HL-60 (cell line): ENCODE results near the gene ID2.

ENCODE experiments used
- DNase-seq, 2 experiments: peaks; one replicate each; pipeline ENCODE4 v3.0.0-alpha.2; 2010 to 2020; ENCODE audit warnings: low read depth in 1 of 2, low spot score in 1 of 2
- H3K27ac ChIP-seq: fragments of 250-450 bp; sonication (Bioruptor Pico); replicated peaks from 2 replicates; pipeline ENCODE4 v1.5.1; 2020; ENCODE audit warnings: mild to moderate bottlenecking, moderate library complexity
- H3K27me3 ChIP-seq: fragments of 250-450 bp; sonication (Bioruptor Pico); 2 replicates; pipeline ENCODE4 v1.5.1; 2021; ENCODE audit warnings: mild to moderate bottlenecking, moderate library complexity; ENCODE audit not compliant: insufficient read depth, poor library complexity, severe bottlenecking
- H3K4me3 ChIP-seq: replicated peaks from 2 replicates; pipeline ENCODE4 v1.5.1; 2011; ENCODE audit warnings: mild to moderate bottlenecking, control low read depth, low read length; ENCODE audit not compliant: insufficient read depth
- GABPA ChIP-seq: IDR thresholded peaks from 2 replicates; pipeline ENCODE4 v1.6.1; 2012; ENCODE audit warnings: low read depth
- POLR2AphosphoS5 ChIP-seq: IDR thresholded peaks from 2 replicates; pipeline ENCODE4 v1.6.1; 2012; ENCODE audit warnings: low read depth
- SPI1 ChIP-seq: IDR thresholded peaks from 2 replicates; pipeline ENCODE4 v1.6.1; 2012; ENCODE audit warnings: low read depth, mild to moderate bottlenecking, borderline replicate concordance
- long read RNA-seq: library from polyadenylated mRNA; unstranded; transcript quantifications from one replicate; pipeline ENCODE4 v2.0.0, GENCODE V29; 2020
- TF ChIP-seq, protein P1 (sequence below): IDR thresholded peaks from one replicate; pipeline ENCODE4 v1.5.1; 2011; ENCODE audit warnings: low read length, control low read depth, inconsistent platforms; ENCODE audit not compliant: insufficient read depth
- TF ChIP-seq, protein P2 (sequence below): IDR thresholded peaks from 2 replicates; pipeline ENCODE4 v1.6.1; 2012; ENCODE audit warnings: low read depth; ENCODE audit not compliant: insufficient replicate concordance

Gene ID2, protein sequence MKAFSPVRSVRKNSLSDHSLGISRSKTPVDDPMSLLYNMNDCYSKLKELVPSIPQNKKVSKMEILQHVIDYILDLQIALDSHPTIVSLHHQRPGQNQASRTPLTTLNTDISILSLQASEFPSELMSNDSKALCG
- long read RNA-seq, transcript ID2-203 (3 exons, 1,362 nt): major isoform, 14 of 15 reads
- long read RNA-seq, partial matches to known transcripts: 0 of 15 reads
- long read RNA-seq, other reads (novel, unspliced or antisense): 1 of 15 reads

DNA sequence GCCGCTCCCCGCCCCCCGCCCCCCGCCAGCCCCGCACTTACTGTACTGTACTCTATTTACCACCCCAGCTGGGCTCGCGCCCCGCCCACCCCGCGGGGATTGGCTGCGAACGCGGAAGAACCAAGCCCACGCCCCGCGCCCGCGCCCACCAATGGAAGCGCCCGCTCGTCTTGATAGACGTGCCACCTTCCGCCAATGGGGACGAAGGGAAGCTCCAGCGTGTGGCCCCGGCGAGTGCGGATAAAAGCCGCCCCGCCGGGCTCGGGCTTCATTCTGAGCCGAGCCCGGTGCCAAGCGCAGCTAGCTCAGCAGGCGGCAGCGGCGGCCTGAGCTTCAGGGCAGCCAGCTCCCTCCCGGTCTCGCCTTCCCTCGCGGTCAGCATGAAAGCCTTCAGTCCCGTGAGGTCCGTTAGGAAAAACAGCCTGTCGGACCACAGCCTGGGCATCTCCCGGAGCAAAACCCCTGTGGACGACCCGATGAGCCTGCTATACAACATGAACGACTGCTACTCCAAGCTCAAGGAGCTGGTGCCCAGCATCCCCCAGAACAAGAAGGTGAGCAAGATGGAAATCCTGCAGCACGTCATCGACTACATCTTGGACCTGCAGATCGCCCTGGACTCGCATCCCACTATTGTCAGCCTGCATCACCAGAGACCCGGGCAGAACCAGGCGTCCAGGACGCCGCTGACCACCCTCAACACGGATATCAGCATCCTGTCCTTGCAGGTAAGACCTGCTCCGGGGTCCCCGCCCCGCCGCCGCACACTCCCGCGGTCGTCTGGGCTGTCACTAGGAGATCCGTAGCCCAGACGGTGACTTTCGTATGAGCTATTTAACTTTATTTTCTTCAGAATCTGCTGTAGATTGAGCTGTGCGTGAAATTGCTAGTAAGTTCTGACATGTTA is at the start of gene ID2:
ID2 (plus strand) TSS at position 271 of the 907 bp plus-strand sequence; CDS start at position 381, 110 bp downstream.
- no peaks in the 10 kb centered on the region for H3K27me3 ChIP-seq
- H3K27ac ChIP-seq: peak within 1 kb of the TSS; percentile 67
- DNase-seq: peak; percentile 92 to 98
- TF ChIP-seq GABPA: no peak
- TF ChIP-seq, protein P1, sequence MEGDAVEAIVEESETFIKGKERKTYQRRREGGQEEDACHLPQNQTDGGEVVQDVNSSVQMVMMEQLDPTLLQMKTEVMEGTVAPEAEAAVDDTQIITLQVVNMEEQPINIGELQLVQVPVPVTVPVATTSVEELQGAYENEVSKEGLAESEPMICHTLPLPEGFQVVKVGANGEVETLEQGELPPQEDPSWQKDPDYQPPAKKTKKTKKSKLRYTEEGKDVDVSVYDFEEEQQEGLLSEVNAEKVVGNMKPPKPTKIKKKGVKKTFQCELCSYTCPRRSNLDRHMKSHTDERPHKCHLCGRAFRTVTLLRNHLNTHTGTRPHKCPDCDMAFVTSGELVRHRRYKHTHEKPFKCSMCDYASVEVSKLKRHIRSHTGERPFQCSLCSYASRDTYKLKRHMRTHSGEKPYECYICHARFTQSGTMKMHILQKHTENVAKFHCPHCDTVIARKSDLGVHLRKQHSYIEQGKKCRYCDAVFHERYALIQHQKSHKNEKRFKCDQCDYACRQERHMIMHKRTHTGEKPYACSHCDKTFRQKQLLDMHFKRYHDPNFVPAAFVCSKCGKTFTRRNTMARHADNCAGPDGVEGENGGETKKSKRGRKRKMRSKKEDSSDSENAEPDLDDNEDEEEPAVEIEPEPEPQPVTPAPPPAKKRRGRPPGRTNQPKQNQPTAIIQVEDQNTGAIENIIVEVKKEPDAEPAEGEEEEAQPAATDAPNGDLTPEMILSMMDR: no peak
- TF ChIP-seq, protein P2, sequence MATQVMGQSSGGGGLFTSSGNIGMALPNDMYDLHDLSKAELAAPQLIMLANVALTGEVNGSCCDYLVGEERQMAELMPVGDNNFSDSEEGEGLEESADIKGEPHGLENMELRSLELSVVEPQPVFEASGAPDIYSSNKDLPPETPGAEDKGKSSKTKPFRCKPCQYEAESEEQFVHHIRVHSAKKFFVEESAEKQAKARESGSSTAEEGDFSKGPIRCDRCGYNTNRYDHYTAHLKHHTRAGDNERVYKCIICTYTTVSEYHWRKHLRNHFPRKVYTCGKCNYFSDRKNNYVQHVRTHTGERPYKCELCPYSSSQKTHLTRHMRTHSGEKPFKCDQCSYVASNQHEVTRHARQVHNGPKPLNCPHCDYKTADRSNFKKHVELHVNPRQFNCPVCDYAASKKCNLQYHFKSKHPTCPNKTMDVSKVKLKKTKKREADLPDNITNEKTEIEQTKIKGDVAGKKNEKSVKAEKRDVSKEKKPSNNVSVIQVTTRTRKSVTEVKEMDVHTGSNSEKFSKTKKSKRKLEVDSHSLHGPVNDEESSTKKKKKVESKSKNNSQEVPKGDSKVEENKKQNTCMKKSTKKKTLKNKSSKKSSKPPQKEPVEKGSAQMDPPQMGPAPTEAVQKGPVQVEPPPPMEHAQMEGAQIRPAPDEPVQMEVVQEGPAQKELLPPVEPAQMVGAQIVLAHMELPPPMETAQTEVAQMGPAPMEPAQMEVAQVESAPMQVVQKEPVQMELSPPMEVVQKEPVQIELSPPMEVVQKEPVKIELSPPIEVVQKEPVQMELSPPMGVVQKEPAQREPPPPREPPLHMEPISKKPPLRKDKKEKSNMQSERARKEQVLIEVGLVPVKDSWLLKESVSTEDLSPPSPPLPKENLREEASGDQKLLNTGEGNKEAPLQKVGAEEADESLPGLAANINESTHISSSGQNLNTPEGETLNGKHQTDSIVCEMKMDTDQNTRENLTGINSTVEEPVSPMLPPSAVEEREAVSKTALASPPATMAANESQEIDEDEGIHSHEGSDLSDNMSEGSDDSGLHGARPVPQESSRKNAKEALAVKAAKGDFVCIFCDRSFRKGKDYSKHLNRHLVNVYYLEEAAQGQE: peak; percentile 83
- peak; percentile 100 for TF ChIP-seq POLR2AphosphoS5
- no peak for TF ChIP-seq SPI1
- peak within 1 kb of the TSS; percentile 90 for H3K4me3 ChIP-seq

DNA sequence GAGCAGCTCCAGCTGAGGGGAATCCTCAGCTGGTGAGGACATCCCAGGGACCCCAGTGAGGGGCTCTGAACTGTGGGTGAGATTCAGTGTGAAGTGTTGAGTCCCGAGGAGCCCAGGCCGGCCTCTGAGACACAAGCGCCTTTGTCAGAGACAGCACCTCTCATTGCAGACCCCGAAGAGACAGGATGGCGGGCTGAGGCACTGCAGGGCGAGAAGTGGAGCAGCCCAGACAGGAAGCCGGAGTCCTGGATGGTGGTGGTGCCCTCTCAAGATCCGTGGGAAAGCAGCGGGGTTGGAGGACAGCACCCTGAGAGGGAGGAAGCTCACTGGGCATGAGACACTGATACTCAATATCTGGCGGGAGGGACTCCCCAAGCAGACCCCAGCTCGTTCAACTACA is 49.1 kb upstream of the ID2 start:
- Histone ChIP-seq H3K27ac (no peak overlapping the region), H3K4me3 (no peak overlapping the region), H3K27me3 (no peaks in the 10 kb centered on the region)
- TF ChIP-seq, protein P1: no peak
- TF ChIP-seq POLR2AphosphoS5: no peak
- no peak for TF ChIP-seq SPI1
- no peak for TF ChIP-seq GABPA
- DNase-seq: no peak

DNA sequence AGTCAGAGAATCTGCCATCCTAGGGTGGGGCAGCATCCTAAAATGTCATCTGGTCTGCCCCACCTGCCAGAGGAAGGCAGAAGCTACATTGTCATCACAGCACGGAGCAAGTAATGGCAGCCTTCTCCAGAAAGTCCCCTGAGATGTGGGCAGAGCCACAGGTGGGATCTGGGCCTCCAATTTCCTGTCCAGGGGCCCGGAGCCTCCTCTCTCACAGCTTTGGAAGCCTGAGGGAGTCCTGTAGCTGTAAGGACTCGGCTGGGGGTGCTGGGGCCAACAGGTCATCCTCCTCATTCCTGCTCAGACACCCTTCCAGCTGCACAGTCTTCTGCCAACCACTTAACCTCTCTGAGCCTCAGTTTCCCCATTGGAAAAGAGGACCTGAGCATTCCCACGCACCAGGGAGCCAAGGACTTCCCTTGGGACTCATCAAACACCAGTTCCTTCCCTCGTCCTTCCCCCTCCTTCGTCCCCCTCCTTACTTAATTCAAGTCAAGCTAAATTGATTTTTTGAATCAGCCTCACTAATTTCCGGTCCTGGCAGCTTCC is 48.6 kb upstream of the ID2 start:
- TF ChIP-seq SPI1: no peak
- TF ChIP-seq, protein P2: no peak
- no peak for TF ChIP-seq POLR2AphosphoS5
- no peak for TF ChIP-seq GABPA
- TF ChIP-seq, protein P1: no peak
- DNase-seq: no peak
- Histone ChIP-seq H3K27me3 (no peaks in the 10 kb centered on the region), H3K27ac (no peak overlapping the region), H3K4me3 (no peak overlapping the region)
